Psoas muscle (tissue), 8 donors: ENCODE data around the gene LMO2. TPM values are rescaled to one million over a fixed set of nuclear protein-coding genes. Genes with fewer than 3 reads are reported as not detected.

ENCODE experiments used
- ATAC-seq, 4 donors: fragments of 200-7000 bp; cut with Tn5 transposase; one replicate each; pipeline ENCODE4 v1.9.1; 2020; ENCODE audit warnings: moderate library complexity in 3 of 4, mild to moderate bottlenecking in 2 of 4
- DNase-seq, 2 donors: peaks; one replicate each; pipeline ENCODE4 v3.0.0-alpha.2; 2020
- H3K27ac ChIP-seq: fragments of 200-600 bp; one replicate; pipeline ENCODE4 v1.8.0; 2022
- H3K27me3 ChIP-seq, 3 donors: fragments of 200-600 bp in 1 of 3; one replicate each; pipeline versions ENCODE4 v1.6.1 to v1.8.0; 2013 to 2022; ENCODE audit warnings: low read length in 2 of 3, mild to moderate bottlenecking in 2 of 3, moderate library complexity in 1 of 3; ENCODE audit not compliant: insufficient read depth in 3 of 3
- H3K36me3 ChIP-seq, 2 donors: fragments of 200-600 bp in 1 of 2; one replicate each; pipeline versions ENCODE4 v1.6.1 to v1.8.0; 2013 to 2022; ENCODE audit warnings: low read depth in 1 of 2, mild to moderate bottlenecking in 1 of 2, moderate library complexity in 1 of 2; ENCODE audit not compliant: insufficient read depth in 1 of 2
- H3K4me1 ChIP-seq: fragments of 200-600 bp; one replicate; pipeline ENCODE4 v1.8.0; 2022
- H3K4me3 ChIP-seq: fragments of 200-600 bp; one replicate; pipeline ENCODE4 v1.8.0; 2022; ENCODE audit warnings: mild to moderate bottlenecking
- H3K9me3 ChIP-seq: fragments of 200-600 bp; one replicate; pipeline ENCODE4 v1.8.0; 2022
- CTCF ChIP-seq: fragments of 200-600 bp; IDR thresholded peaks from one replicate; pipeline ENCODE4 v1.8.0; 2022; ENCODE audit warnings: antibody characterized with exemption
- WGBS, 3 donors: extraction: QIAGEN DNeasy Blood & Tissue Kit; methylation state at CpG; one replicate each; pipeline versions ENCODE4 v1.1.6 to v1.1.7; 2013; 5-methylcytosine and 5-hydroxymethylcytosine counted together
- intact Hi-C, 2 donors: fragments of 100-400 bp; cut with DNase I; formaldehyde crosslinking; loops; one replicate each; pipeline versions ENCODE4 v1.11.0 to v1.14.2; 2022
- polyA plus RNA-seq, 3 donors: library from polyadenylated mRNA; stranded (reverse); fragments of 200-250 nt; gene quantifications; one replicate each; pipeline ENCODE4 v1.2.3, GENCODE V29; 2013
- total RNA-seq, 4 donors: library from RNA; stranded (reverse); fragmentation: NEBNext Ultra II Directional in 2 of 4; extraction: Animal tissue kit (Norgen Biotek cat#: 25700) in 2 of 4; gene quantifications; one replicate each; pipeline versions ENCODE4 v1.2.1 to v1.2.4, GENCODE V29; 2021 to 2023
- donor health status: healthy with polysubstance abuse.
- donor health status: DM: no; HTN: no; CAD: no; lungs with moderate emphysema.
- donor health status: Bipolar disorder and iron deficiency.
- donor health status: healthy.
- donor health status: DM: yes; HTN: yes; CAD: no.
- donor health status: DM: no; HTN: no; CAD: no.
- donor health status: DM: no; HTN: no; CAD: no.
- donor health status: DM: yes; HTN: yes; CAD: no.

LMO2 gene
- total and polyA plus RNA-seq, 7 donors = 8.0 to 47.1 (median 12.3) TPM

- no peak for ATAC-seq
- Histone ChIP-seq H3K9me3 (no peaks in the 10 kb centered on the region), H3K27me3 (no peaks in the 10 kb centered on the region), H3K36me3 (no peaks in the 10 kb centered on the region), H3K4me1 (no peaks in the 10 kb centered on the region), H3K27ac (no peak overlapping the region), H3K4me3 (no peak overlapping the region)
- no peak for TF ChIP-seq CTCF
- WGBS, 3 donors = 91 to 94% (median 93%) methylated on average over 11 of the region's 11 CpGs
- DNase-seq = no peak
- intact Hi-C loops = no loop called here
These were observed 14.8 kb upstream of the LMO2 start for GRCh38 chr11:33906484-33907186.

GRCh38 chr11:33904102-33904501 lies 12.2 kb upstream of the LMO2 start:
- Histone ChIP-seq H3K36me3 (no peaks in the 10 kb centered on the region), H3K4me1 (peaks cover 7% of the 10 kb centered on the region), H3K27ac (no peak overlapping the region), H3K4me3 (no peak overlapping the region), H3K9me3 (no peaks in the 10 kb centered on the region), H3K27me3 (no peaks in the 10 kb centered on the region)
- intact Hi-C loops = no loop called here
- ATAC-seq = no peak
- no peak for DNase-seq
- TF ChIP-seq CTCF = no peak
- 69 to 78% (median 69%) methylated on average over 5 of the region's 5 CpGs for WGBS, 3 donors

- H3K4me1 ChIP-seq = peaks cover 18% of the 10 kb centered on the region
- no peaks in the 10 kb centered on the region for H3K9me3 ChIP-seq
- no peak for ATAC-seq
- 73 to 87% (median 80%) methylated on average over 7 of the region's 7 CpGs for WGBS, 3 donors
- H3K36me3 ChIP-seq = no peaks in the 10 kb centered on the region
- DNase-seq = no peak
- TF ChIP-seq CTCF = no peak
- H3K27ac ChIP-seq = no peak overlapping the region
- intact Hi-C loops = no loop called here
- no peak overlapping the region for H3K4me3 ChIP-seq
- no peaks in the 10 kb centered on the region for H3K27me3 ChIP-seq
These were observed 8.4 kb upstream of the LMO2 start for GRCh38 chr11:33900159-33900840.

- Histone ChIP-seq H3K4me3 (no peak overlapping the region), H3K27me3 (no peaks in the 10 kb centered on the region), H3K9me3 (no peaks in the 10 kb centered on the region), H3K36me3 (no peaks in the 10 kb centered on the region), H3K4me1 (peaks cover 18% of the 10 kb centered on the region), H3K27ac (no peak overlapping the region)
- 14 to 16% (median 16%) methylated on average over 11 of the region's 11 CpGs for WGBS, 3 donors
- no peak for TF ChIP-seq CTCF
- intact Hi-C loops = no loop called here
- peak; percentile 81 to 89 for DNase-seq
- peak; percentile 82 to 96 (median 94) for ATAC-seq
These were observed 7.6 kb upstream of the LMO2 start for GRCh38 chr11:33899400-33900037.
